Measurements from ENCODE around the gene TFAP2A. TPM values are rescaled to one million over a fixed set of nuclear protein-coding genes. Genes with fewer than 3 reads are reported as not detected.
A peak's percentile ranks its signal among the peaks of the same experiment; 100 is the strongest.

Gene TFAP2A
- total and polyA plus RNA-seq, 4 experiments from 2014 or later: not detected

GRCh38 chr6:10384091-10384609 is 30.7 kb downstream of the TFAP2A start:
- CTCF ChIA-PET (ENCODE audit: partially characterized antibody): no interaction called here
- Mint-ChIP-seq H3K27me3 (peaks cover 67 to 69% of the 10 kb centered on the region in 2 donors), H3K36me3 (peaks cover 7 to 15% of the 10 kb centered on the region in 2 donors), H3K9me3 (peaks cover 3 to 61% (median 39%) of the 10 kb centered on the region in 8 donors), H3K4me1 (peaks cover 6 to 19% (median 12%) of the 10 kb centered on the region in 4 donors), H3K4me3 (peak overlapping the region in 3 of 8 donors; percentile 6 to 61 (median 13)), H3K27ac (peak overlapping the region in 4 of 7 donors; percentile 5 to 89 (median 27))
- no peak overlapping the region for H3K4me3 ChIP-seq (ENCODE audit: low read length in 2 of 2)
- no peak overlapping the region for H3K27ac ChIP-seq (ENCODE audit: low read depth, low read length)
- DNase-seq: no peak
- H3K27me3 ChIP-seq (ENCODE audit: insufficient read depth, low read length): peaks cover 70% of the 10 kb centered on the region
- no peaks in the 10 kb centered on the region for H3K9me3 ChIP-seq (ENCODE audit: control insufficient read depth in 1 of 2, low read length in 2 of 2)
- intact Hi-C loops (cut with micrococcal nuclease): no loop called here
- POLR2A ChIA-PET (ENCODE audit: partially characterized antibody): no interaction called here
- H3K36me3 ChIP-seq (ENCODE audit: insufficient read depth, low read length): no peaks in the 10 kb centered on the region
- no peaks in the 10 kb centered on the region for H3K4me1 ChIP-seq (ENCODE audit: insufficient read depth, low read length)

- Mint-ChIP-seq H3K4me1 (peaks cover 6 to 19% (median 12%) of the 10 kb centered on the region in 4 donors), H3K9me3 (peaks cover 2 to 55% (median 34%) of the 10 kb centered on the region in 8 donors), H3K27ac (peak overlapping the region in 3 of 7 donors; percentile 48 to 79 (median 63)), H3K4me3 (peak overlapping the region in 3 of 8 donors; percentile 13 to 75 (median 53)), H3K27me3 (peaks cover 60 to 64% of the 10 kb centered on the region in 2 donors), H3K36me3 (peaks cover 6 to 13% of the 10 kb centered on the region in 2 donors)
- POLR2A ChIA-PET (ENCODE audit: partially characterized antibody): no interaction called here
- no peaks in the 10 kb centered on the region for H3K36me3 ChIP-seq (ENCODE audit: insufficient read depth, low read length)
- H3K4me3 ChIP-seq (ENCODE audit: low read length in 2 of 2): no peak overlapping the region
- intact Hi-C loops (cut with micrococcal nuclease): no loop called here
- peaks cover 66% of the 10 kb centered on the region for H3K27me3 ChIP-seq (ENCODE audit: insufficient read depth, low read length)
- H3K27ac ChIP-seq (ENCODE audit: low read depth, low read length): no peak overlapping the region
- H3K4me1 ChIP-seq (ENCODE audit: insufficient read depth, low read length): no peaks in the 10 kb centered on the region
- CTCF ChIA-PET (ENCODE audit: partially characterized antibody): no interaction called here
- no peak for DNase-seq
- no peaks in the 10 kb centered on the region for H3K9me3 ChIP-seq (ENCODE audit: control insufficient read depth in 1 of 2, low read length in 2 of 2)
These were observed 31.4 kb downstream of the TFAP2A start for GRCh38 chr6:10383331-10384090.

GRCh38 chr6:10382728-10383330 is 32.0 kb downstream of the TFAP2A start:
- CTCF ChIA-PET (ENCODE audit: partially characterized antibody): no interaction called here
- H3K27me3 Mint-ChIP-seq: peaks cover 62 to 64% of the 10 kb centered on the region in 2 donors
- H3K9me3 Mint-ChIP-seq: peaks cover 0 to 52% (median 32%) of the 10 kb centered on the region in 8 donors
- no peak for DNase-seq
- H3K4me1 Mint-ChIP-seq: peaks cover 6 to 19% (median 12%) of the 10 kb centered on the region in 4 donors
- Histone ChIP-seq H3K4me1 (ENCODE audit: insufficient read depth, low read length) (no peaks in the 10 kb centered on the region), H3K27me3 (ENCODE audit: insufficient read depth, low read length) (peaks cover 60% of the 10 kb centered on the region), H3K4me3 (ENCODE audit: low read length in 2 of 2) (no peak overlapping the region), H3K36me3 (ENCODE audit: insufficient read depth, low read length) (no peaks in the 10 kb centered on the region), H3K9me3 (ENCODE audit: control insufficient read depth in 1 of 2, low read length in 2 of 2) (no peaks in the 10 kb centered on the region), H3K27ac (ENCODE audit: low read depth, low read length) (no peak overlapping the region)
- peak overlapping the region in 6 of 8 donors; percentile 8 to 75 (median 46) for H3K4me3 Mint-ChIP-seq
- POLR2A ChIA-PET (ENCODE audit: partially characterized antibody): no interaction called here
- peaks cover 6 to 13% of the 10 kb centered on the region in 2 donors for H3K36me3 Mint-ChIP-seq
- H3K27ac Mint-ChIP-seq: peak overlapping the region in 5 of 7 donors; percentile 8 to 80 (median 63)
- intact Hi-C loops (cut with micrococcal nuclease): no loop called here

- Mint-ChIP-seq H3K4me1 (peaks cover 6 to 19% (median 12%) of the 10 kb centered on the region in 4 donors), H3K27ac (peak overlapping the region in 3 of 7 donors; percentile 63 to 80 (median 79)), H3K27me3 (peaks cover 61 to 62% of the 10 kb centered on the region in 2 donors), H3K4me3 (peak overlapping the region in 3 of 8 donors; percentile 8 to 75 (median 41)), H3K9me3 (peaks cover 0 to 51% (median 32%) of the 10 kb centered on the region in 8 donors), H3K36me3 (peaks cover 6 to 13% of the 10 kb centered on the region in 2 donors)
- ChIA-PET POLR2A (ENCODE audit: partially characterized antibody) (no interaction called here), CTCF (ENCODE audit: partially characterized antibody) (no interaction called here)
- Histone ChIP-seq H3K27me3 (ENCODE audit: insufficient read depth, low read length) (peaks cover 55% of the 10 kb centered on the region), H3K4me1 (ENCODE audit: insufficient read depth, low read length) (no peaks in the 10 kb centered on the region), H3K36me3 (ENCODE audit: insufficient read depth, low read length) (no peaks in the 10 kb centered on the region), H3K4me3 (ENCODE audit: low read length in 2 of 2) (no peak overlapping the region), H3K9me3 (ENCODE audit: control insufficient read depth in 1 of 2, low read length in 2 of 2) (no peaks in the 10 kb centered on the region), H3K27ac (ENCODE audit: low read depth, low read length) (no peak overlapping the region)
- DNase-seq: no peak
- intact Hi-C loops (cut with micrococcal nuclease): no loop called here
These were observed 32.6 kb downstream of the TFAP2A start for GRCh38 chr6:10382322-10382721.

GRCh38 chr6:10381830-10382208 is 33.1 kb downstream of the TFAP2A start:
- Mint-ChIP-seq H3K36me3 (peaks cover 6 to 13% of the 10 kb centered on the region in 2 donors), H3K27ac (no peak overlapping the region), H3K4me1 (peaks cover 6 to 19% (median 12%) of the 10 kb centered on the region in 4 donors), H3K9me3 (peaks cover 0 to 46% (median 30%) of the 10 kb centered on the region in 8 donors), H3K27me3 (peaks cover 56 to 60% of the 10 kb centered on the region in 2 donors), H3K4me3 (peak overlapping the region in 1 of 8 donors; percentile 41)
- POLR2A ChIA-PET (ENCODE audit: partially characterized antibody): no interaction called here
- no peak for DNase-seq
- intact Hi-C loops (cut with micrococcal nuclease): no loop called here
- no peaks in the 10 kb centered on the region for H3K9me3 ChIP-seq (ENCODE audit: control insufficient read depth in 1 of 2, low read length in 2 of 2)
- no peaks in the 10 kb centered on the region for H3K4me1 ChIP-seq (ENCODE audit: insufficient read depth, low read length)
- no peak overlapping the region for H3K4me3 ChIP-seq (ENCODE audit: low read length in 2 of 2)
- CTCF ChIA-PET (ENCODE audit: partially characterized antibody): no interaction called here
- no peak overlapping the region for H3K27ac ChIP-seq (ENCODE audit: low read depth, low read length)
- H3K36me3 ChIP-seq (ENCODE audit: insufficient read depth, low read length): no peaks in the 10 kb centered on the region
- H3K27me3 ChIP-seq (ENCODE audit: insufficient read depth, low read length): peaks cover 50% of the 10 kb centered on the region

GRCh38 chr6:10381133-10381829 is 33.6 kb downstream of the TFAP2A start:
- peaks cover 6 to 13% of the 10 kb centered on the region in 2 donors for H3K36me3 Mint-ChIP-seq

More at GRCh38 chr6:10381133-10381829, 33.6 kb downstream of the TFAP2A start:
- POLR2A ChIA-PET (ENCODE audit: partially characterized antibody): no interaction called here
- CTCF ChIA-PET (ENCODE audit: partially characterized antibody): no interaction called here
- no peak overlapping the region for H3K27ac ChIP-seq (ENCODE audit: low read depth, low read length)
- peaks cover 47% of the 10 kb centered on the region for H3K27me3 ChIP-seq (ENCODE audit: insufficient read depth, low read length)
- Mint-ChIP-seq H3K4me3 (no peak overlapping the region), H3K4me1 (peaks cover 6 to 19% (median 12%) of the 10 kb centered on the region in 4 donors), H3K9me3 (peaks cover 0 to 43% (median 26%) of the 10 kb centered on the region in 8 donors), H3K27me3 (peaks cover 51 to 55% of the 10 kb centered on the region in 2 donors), H3K27ac (peak overlapping the region in 1 of 7 donors; percentile 6)
- intact Hi-C loops (cut with micrococcal nuclease): no loop called here
- H3K36me3 ChIP-seq (ENCODE audit: insufficient read depth, low read length): no peaks in the 10 kb centered on the region
- H3K4me1 ChIP-seq (ENCODE audit: insufficient read depth, low read length): no peaks in the 10 kb centered on the region
- H3K9me3 ChIP-seq (ENCODE audit: control insufficient read depth in 1 of 2, low read length in 2 of 2): no peaks in the 10 kb centered on the region
- H3K4me3 ChIP-seq (ENCODE audit: low read length in 2 of 2): no peak overlapping the region
- no peak for DNase-seq

Measured in CD4-positive, alpha-beta memory T cell (primary cell).